HepG2 (cell line): ENCODE data around the gene MRPL10. TPM values are rescaled to one million over a fixed set of nuclear protein-coding genes. Genes with fewer than 3 reads are reported as not detected.
A peak's percentile ranks its signal among the peaks of the same experiment; 100 is the strongest.

ENCODE experiments used
- DNMT3B ChIP-seq: conservative IDR thresholded peaks from 2 replicates; pipeline ENCODE4 v1.6.1; 2016; ENCODE audit warnings: missing biosample characterization, control low read depth
- EZH2 ChIP-seq: conservative IDR thresholded peaks from 2 replicates; pipeline ENCODE4 v1.6.1; 2012; ENCODE audit warnings: mild to moderate bottlenecking, low read depth, low read length, moderate library complexity
- FOXK1 ChIP-seq: sonication (generic); formaldehyde crosslinking; IDR thresholded peaks from 2 replicates; pipeline ENCODE4 v1.4.0; 2020; ENCODE audit warnings: low read depth, missing genetic modification reagents, borderline replicate concordance
- HDAC2 ChIP-seq: sonication (generic); formaldehyde crosslinking; IDR thresholded peaks from 2 replicates; pipeline ENCODE4 v1.4.0; 2020; ENCODE audit warnings: missing genetic modification reagents
- IRF2 ChIP-seq: IDR thresholded peaks from 2 replicates; pipeline ENCODE4 v1.6.1; 2018; ENCODE audit warnings: missing genetic modification reagents, missing compliant biosample characterization
- MED1 ChIP-seq: sonication (generic); formaldehyde crosslinking; IDR thresholded peaks from 2 replicates; pipeline ENCODE4 v1.4.0; 2020; ENCODE audit warnings: missing genetic modification reagents
- NR2C2 ChIP-seq: sonication (generic); formaldehyde crosslinking; IDR thresholded peaks from 2 replicates; pipeline ENCODE4 v1.4.0; 2020; ENCODE audit warnings: missing genetic modification reagents, mild to moderate bottlenecking, moderate library complexity, borderline replicate concordance
- POLR2G ChIP-seq: fragments of 200-400 bp; formaldehyde crosslinking; IDR thresholded peaks from 2 replicates; pipeline ENCODE4 v1.6.1; 2018; ENCODE audit warnings: mild to moderate bottlenecking, low read depth, low read length, moderate library complexity
- RBFOX2 ChIP-seq: fragments of 200-400 bp; formaldehyde crosslinking; IDR thresholded peaks from 2 replicates; pipeline ENCODE4 v1.6.1; 2017; ENCODE audit warnings: low read depth, mild to moderate bottlenecking, low read length
- SMAD3 ChIP-seq: sonication (generic); formaldehyde crosslinking; IDR thresholded peaks from 2 replicates; pipeline ENCODE4 v1.4.0; 2020; ENCODE audit warnings: missing genetic modification reagents
- ZBTB7B ChIP-seq: sonication (generic); formaldehyde crosslinking; IDR thresholded peaks from 2 replicates; pipeline ENCODE4 v1.4.0; 2020; ENCODE audit warnings: missing genetic modification reagents
- ZNF142 ChIP-seq: sonication (generic); formaldehyde crosslinking; IDR thresholded peaks from 2 replicates; pipeline ENCODE4 v1.4.0; 2020; ENCODE audit warnings: missing genetic modification reagents
- ZNF18 ChIP-seq: sonication (generic); formaldehyde crosslinking; IDR thresholded peaks from 2 replicates; pipeline ENCODE4 v1.8.0; 2022; ENCODE audit warnings: mild to moderate bottlenecking, missing genetic modification reagents; ENCODE audit not compliant: insufficient replicate concordance
- ZNF34 ChIP-seq: sonication (generic); formaldehyde crosslinking; IDR thresholded peaks from 2 replicates; pipeline ENCODE4 v1.4.0; 2020; ENCODE audit warnings: mild to moderate bottlenecking, missing genetic modification reagents, borderline replicate concordance
- ZNF570 ChIP-seq: sonication (generic); formaldehyde crosslinking; IDR thresholded peaks from 2 replicates; pipeline ENCODE4 v1.4.0; 2020; ENCODE audit warnings: mild to moderate bottlenecking, missing genetic modification reagents, borderline replicate concordance
- ZNF580 ChIP-seq: IDR thresholded peaks from 2 replicates; pipeline ENCODE4 v1.6.1; 2016; ENCODE audit warnings: low read depth, borderline replicate concordance
- ZNF605 ChIP-seq: sonication (generic); formaldehyde crosslinking; IDR thresholded peaks from 2 replicates; pipeline ENCODE4 v1.8.0; 2022; ENCODE audit warnings: mild to moderate bottlenecking, missing genetic modification reagents
- ZNF747 ChIP-seq: sonication (generic); formaldehyde crosslinking; IDR thresholded peaks from 2 replicates; pipeline ENCODE4 v1.8.1; 2023; ENCODE audit warnings: missing genetic modification reagents, mild to moderate bottlenecking, borderline replicate concordance
- ZSCAN21 ChIP-seq: sonication (generic); formaldehyde crosslinking; IDR thresholded peaks from 2 replicates; pipeline ENCODE4 v1.8.0; 2022; ENCODE audit warnings: mild to moderate bottlenecking, missing genetic modification reagents, moderate library complexity, borderline replicate concordance
- polyA plus RNA-seq, 8 experiments: library from polyadenylated mRNA; depleted of rRNA in 3 of 8; stranded (reverse) in 7 of 8; unstranded in 1 of 8; fragments of >200 nt; fragmentation: Illumina TruSeq in 4 of 8; extraction: Trizol in 4 of 8; gene quantifications; 2 replicates each; pipeline versions ENCODE4 v1.2.1 to v1.2.3, GENCODE V29; 2011 to 2016; ENCODE audit warnings: low read depth in 4 of 8, missing spikeins in 1 of 8, mixed read lengths in 1 of 8; ENCODE audit not compliant: insufficient read depth in 1 of 8
- total RNA-seq, 5 experiments: library from RNA; depleted of rRNA; stranded (reverse); fragments of >200 nt; fragmentation: Illumina TruSeq; extraction: Trizol; gene quantifications; 2 replicates each; pipeline ENCODE4 v1.2.3, GENCODE V29; 2016; ENCODE audit warnings: low read depth in 1 of 5

Gene MRPL10
- total and polyA plus RNA-seq, 2 of the 13 experiments (the other 11 are each of a cell fraction or from before 2014, with no cell fraction given): 56.7 to 149 TPM

GRCh38 chr17:47850692-47851573 is 19.6 kb upstream of the MRPL10 start, which contains the start of gene SP6 (continued):
- TF ChIP-seq SMAD3: peak; percentile 58; the same call in 1 of the 2 replicates
- peak; percentile 20; the same call in 1 of the 2 replicates for TF ChIP-seq IRF2 (CRISPR knock-in tag)
- TF ChIP-seq ZNF747 (CRISPR knock-in tag): 0 out of 2 replicates have a peak, but pooled peaks have one; percentile 48
- TF ChIP-seq DNMT3B (CRISPR knock-in tag): no peak
- TF ChIP-seq ZNF34 (CRISPR knock-in tag): peak; percentile 79; the same call in 1 of the 2 replicates
- peak; percentile 27 for TF ChIP-seq HDAC2 (CRISPR knock-in tag)
- peak; percentile 19; the same call in 1 of the 2 replicates for TF ChIP-seq ZBTB7B (CRISPR knock-in tag)
- TF ChIP-seq ZNF570: no peak
- peak; percentile 80; the same call in 1 of the 2 replicates for TF ChIP-seq ZSCAN21
- no peak for TF ChIP-seq ZNF18 (CRISPR knock-in tag)
- peak; percentile 61; the same call in 1 of the 2 replicates for TF ChIP-seq ZNF580 (CRISPR knock-in tag)
- TF ChIP-seq FOXK1: no peak
- peak; percentile 44; the same call in 1 of the 2 replicates for TF ChIP-seq POLR2G
- TF ChIP-seq RBFOX2: peak; percentile 49
- 0 out of 2 replicates have a peak, but pooled peaks have one; percentile 42 for TF ChIP-seq NR2C2
- peak; percentile 66; the same call in 1 of the 2 replicates for TF ChIP-seq ZNF605 (CRISPR knock-in tag)
- TF ChIP-seq MED1 (CRISPR knock-in tag): 0 out of 2 replicates have a peak, but pooled peaks have one; percentile 17
- TF ChIP-seq EZH2: peak; percentile 89; the same call in 1 of the 2 replicates
- 0 out of 2 replicates have a peak, but pooled peaks have one; percentile 45 for TF ChIP-seq ZNF142 (CRISPR knock-in tag)
